GM10847 (cell line): ENCODE data around the gene DVL2.

Source experiments
- POLR2A ChIP-seq: IDR thresholded peaks from 2 replicates; pipeline ENCODE4 v1.6.1; 2011; ENCODE audit not compliant: insufficient read length; ENCODE audit errors: extremely low read depth

Gene DVL2

DNA sequence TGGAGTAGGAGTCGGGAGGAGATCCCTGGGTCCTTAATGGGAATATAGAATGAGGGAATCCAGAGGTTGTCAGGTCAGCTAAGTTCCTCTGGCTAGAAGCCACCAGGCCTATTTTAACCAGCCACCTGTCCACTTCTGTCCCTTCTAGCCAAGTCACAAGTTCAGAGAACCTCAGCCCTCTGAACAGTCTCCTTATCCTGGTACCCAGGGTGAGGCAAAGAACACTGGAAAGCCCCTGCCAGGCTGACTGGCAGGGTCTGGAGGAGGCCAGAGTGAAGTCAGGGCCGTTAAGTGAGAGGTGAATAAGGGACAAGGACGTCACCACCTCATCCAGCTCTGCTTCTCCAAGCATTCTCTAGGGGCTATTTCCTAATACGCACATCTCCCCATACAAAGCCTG, 14.5 kb upstream of the DVL2 start:
- no peak for TF ChIP-seq POLR2A

- TF ChIP-seq POLR2A, result no peak
Observed at GRCh38 chr17:7246779-7247178, 12.5 kb upstream of the DVL2 start.

DNA sequence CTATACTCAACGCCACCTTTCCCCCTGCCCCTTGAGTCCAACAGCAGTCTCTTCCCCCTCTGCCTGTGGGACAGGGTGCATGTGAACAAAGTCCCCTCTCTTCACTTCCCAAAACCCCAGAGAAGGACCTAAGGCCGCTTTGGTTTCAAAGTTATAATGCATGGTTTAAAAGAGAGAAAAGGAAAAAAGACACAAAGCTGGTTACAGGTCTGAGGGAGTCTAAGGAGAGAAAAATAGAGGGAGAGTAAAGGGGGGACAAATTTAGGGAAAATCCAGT, 9.1 kb upstream of the DVL2 start:
- TF ChIP-seq POLR2A, result no peak

GRCh38 chr17:7242717-7243452, 8.6 kb upstream of the DVL2 start:
- peak; percentile 34 for TF ChIP-seq POLR2A

GRCh38 chr17:7241783-7242716, 7.7 kb upstream of the DVL2 start, which contains the start of gene GABARAP:
Gene GABARAP, minus strand, starts transcription at chr17:7242449. Its CDS starts 119 bp downstream, at chr17:7242330.
- peak; percentile 30 for TF ChIP-seq POLR2A

DNA sequence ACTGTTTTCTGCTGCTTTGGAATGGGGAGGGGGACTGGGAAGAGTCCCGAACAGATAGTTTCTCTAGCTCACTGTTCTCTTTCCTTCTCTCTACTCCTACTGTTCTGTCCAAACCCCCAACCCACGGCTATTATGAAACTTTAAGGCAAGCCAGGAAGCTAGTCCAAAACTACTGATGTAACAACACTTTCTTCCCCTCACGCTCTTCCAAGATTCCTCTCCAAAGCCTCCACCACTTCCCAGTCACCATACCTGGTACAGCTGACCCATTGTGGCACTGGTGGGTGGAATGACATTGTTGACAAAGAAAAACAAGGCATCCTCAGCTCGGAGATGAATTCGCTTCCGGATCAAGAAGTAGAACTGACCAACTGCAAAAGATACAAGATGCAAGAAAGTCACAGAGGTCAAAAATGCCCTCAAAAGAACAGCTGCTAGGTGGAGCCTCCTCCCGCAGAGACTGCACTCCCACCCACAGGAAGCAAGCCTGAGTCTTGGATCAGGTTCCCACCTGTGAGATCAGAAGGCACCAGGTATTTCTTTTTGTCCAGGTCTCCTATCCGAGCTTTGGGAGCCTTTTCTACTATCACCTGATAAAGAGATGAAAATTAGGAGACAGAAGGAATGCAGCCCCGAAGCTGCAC, 6.9 kb upstream of the DVL2 start:
- no peak for TF ChIP-seq POLR2A

GRCh38 chr17:7240375-7240774, 6.1 kb upstream of the DVL2 start:
- no peak for TF ChIP-seq POLR2A

- peak; percentile 22 for TF ChIP-seq POLR2A
Observed at GRCh38 chr17:7239091-7240027, 5.0 kb upstream of the DVL2 start, which contains the start of gene PHF23. Gene PHF23, minus strand, starts transcription at chr17:7239457. Its CDS starts 178 bp downstream, at chr17:7239279.

DNA sequence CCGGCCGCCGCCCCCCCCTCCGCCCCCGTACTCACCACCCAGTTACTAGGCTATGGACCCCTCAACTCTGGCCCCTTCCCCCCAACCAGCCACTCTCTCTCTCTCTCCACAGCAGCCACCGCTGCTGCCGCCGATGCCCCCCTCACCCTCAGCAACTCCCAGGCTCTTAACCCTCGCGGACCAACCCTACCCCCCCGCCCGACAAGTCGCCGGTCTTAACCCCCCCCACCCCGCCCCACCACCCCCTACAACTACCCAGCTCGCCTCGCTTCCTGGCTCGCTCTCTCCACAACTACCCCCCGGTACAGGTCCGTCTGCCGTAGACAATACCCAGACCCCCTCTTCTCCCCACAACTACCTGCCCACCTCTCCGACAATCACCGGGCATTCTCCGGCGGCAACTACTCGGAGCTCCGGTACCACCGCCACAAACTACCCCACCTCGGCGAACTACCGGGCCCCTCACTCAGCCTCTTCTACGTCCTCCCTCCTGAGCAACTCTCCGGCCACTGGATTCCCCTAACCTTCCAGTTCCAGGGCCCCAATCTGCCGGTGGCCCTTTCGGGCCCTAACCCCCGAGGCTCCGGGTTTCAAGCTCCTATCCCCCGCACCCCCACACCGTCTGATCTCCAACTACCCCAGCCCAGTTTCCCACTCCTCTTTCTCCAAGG, 4.2 kb upstream of the DVL2 start:
- TF ChIP-seq POLR2A, result no peak

DNA sequence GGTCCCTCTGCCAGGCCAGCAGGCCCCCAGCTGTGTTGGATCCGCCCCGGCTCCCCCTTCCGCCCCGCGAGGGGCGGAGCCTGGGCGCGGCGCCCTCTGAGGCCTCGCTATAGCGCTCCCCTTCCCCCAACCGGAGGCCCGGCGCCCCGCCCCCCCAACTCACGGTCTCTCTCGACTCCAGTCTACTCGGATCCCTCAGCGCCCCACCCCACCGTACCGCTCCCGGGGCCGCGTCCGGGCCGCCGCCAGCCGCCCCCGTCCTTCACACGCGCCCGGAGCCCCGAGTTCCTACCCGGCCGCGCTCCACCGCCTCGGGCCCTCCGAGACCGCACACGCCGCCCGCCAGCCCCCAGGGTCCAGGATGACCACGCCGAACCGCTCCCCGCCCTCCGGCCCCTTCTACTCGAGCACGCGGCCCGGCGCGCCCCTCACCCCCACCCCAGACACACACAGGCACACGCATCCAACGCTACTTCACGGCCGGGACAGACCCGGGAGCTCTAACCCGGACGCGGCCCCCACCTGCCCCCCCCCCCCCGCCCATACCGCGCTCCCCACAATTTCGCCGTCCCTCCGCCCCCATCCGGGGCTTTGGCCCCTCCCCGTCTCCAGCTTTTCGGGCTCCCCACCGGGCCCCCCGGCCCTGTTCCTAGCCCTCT, 3.6 kb upstream of the DVL2 start:
- peak; percentile 48 for TF ChIP-seq POLR2A

DNA sequence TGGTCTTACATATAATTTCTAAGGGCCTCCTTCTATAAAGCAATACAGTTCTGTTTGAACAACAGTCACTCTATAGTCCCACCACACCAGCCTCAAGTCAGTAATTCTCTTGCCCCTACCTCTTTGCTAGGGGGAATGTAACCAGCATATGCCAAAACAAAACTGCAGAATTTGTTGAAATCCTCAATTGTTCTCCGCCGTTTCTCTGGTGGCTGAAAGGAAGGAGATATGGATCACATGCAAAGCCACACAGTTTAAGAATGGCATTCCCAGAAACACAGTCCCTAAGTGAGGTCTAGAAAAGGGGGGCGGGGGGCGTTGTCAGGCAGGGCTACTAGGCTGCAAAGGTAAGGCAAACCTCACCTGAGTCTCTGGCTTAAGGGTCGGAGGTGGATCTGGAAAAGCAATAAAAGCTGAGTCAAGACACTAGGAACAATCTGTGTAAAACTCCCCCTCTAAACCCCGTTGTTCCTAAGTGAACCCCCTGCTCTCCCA, 3.0 kb upstream of the DVL2 start:
- no peak for TF ChIP-seq POLR2A

DNA sequence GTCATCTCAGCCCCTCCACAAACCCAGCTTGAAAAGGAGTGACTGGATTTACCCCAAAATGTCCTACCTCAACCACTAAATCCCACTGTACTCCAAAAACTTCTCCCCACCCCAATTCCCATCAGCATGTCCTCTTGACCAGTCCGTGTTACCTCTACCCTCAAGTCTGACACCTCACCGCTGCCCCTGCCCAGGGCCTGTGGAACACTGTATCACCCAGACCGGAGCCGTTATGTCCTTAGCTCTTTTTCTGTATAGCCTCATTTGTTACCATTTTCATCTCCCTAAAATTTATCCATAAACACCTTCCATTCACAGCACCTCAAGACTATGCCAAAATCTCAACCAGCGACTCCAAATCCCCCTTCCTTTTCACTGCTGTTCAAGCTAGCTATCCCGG, 2.5 kb upstream of the DVL2 start:
- TF ChIP-seq POLR2A, result no peak

- no peak for TF ChIP-seq POLR2A
Observed at GRCh38 chr17:7235693-7236665, 1.7 kb upstream of the DVL2 start.

DNA sequence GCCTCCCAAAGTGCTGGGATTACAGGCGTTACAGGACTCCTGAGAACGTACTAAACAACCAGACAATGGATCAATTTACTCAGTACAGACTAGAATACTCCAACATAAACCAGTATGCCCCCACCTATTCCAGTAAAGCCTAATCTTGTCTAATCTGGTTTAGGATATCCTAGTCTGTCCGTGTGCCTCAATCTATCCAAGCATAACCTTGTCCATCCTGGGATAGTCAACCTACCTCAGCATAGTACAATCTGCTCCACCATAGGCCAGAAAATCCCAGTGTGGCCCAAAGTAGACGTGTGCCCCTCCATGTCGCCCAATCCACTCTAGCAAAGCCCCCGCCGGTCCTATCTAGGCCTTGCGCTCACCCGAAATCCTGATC, 625 bp downstream of the DVL2 start:
- no peak for TF ChIP-seq POLR2A
